Measurements from ENCODE around the gene TVP23A. TPM values are rescaled to one million over a fixed set of nuclear protein-coding genes. Genes with fewer than 3 reads are reported as not detected.
A peak's percentile ranks its signal among the peaks of the same experiment; 100 is the strongest.
"Not testable (repeated sequence)": the region's sequence is repeated elsewhere in the genome, so short reads cannot be mapped to it uniquely, and the experiment has no call there.

Gene TVP23A
- total RNA-seq, 2 donors from 2014 or later: 2.1 to 3.7 TPM

- no peak for DNase-seq (ENCODE audit: low spot score)
- intact Hi-C loops (cut with DNase I): no loop called here
Observed at GRCh38 chr16:10838621-10839278, 20.2 kb upstream of the TVP23A start.

DNA sequence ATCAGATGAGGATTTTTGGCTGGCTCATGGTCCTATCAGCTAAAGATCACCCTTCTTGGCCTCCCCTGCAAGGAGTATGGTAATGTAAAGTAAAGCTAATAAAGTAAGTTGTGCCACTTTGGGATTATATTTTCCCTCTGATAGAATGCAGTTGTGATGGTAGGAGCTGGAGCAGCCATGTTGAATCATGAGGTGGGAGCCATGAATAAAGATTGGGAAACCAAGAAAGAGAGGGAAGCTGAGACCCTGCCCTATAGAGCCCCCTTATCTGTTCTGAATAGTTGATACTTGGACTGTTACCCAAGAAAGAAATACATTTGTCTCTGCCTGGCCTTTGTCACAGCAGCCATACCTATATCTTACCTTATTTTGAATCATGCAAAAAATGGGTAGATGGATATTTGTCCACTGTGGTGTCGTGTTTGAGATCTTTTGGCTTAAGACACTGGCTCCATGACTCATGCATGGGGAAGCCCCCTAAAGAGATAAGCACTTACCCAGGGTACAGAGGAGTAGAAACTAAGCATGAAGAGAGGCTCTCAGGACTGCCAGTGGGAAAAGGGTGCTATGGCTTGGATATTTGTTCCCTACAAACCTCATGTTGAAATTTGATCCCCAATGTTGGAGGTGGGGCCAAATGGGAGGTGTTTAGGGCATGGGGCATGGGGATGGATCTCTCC lies 17.7 kb upstream of the TVP23A start:
- intact Hi-C loops (cut with DNase I): no loop called here
- no peak for DNase-seq (ENCODE audit: low spot score)

DNA sequence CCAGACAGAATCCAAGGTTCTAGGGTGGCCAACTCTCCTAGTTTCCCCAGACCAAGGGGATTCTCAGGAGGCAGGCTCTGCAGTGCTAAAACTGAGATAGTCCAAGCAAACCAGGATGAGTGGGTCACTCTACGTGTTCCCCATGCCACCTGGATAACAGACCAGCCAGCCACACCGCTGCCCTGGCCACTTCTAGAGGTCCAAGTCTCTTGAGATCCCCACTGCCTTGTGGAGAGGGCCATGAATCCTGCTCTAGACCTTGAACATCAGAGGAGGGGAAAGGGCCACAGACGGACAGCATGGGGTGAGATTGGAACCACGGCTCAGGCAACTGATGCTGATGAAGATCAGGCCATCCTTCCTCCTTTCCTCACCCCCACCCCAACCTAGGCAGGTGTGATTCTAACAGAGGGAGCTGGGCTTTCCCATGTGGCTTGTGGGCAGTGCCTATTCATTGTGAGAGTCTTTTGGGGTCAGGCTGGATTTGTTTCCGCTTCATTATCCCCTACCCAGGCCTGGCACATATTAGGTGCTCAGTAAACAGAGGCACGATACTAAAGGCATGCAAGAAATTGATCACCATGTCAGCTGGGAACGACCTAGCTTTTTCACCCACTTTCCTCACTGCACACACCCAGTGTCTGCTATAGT lies 16.8 kb upstream of the TVP23A start:
- intact Hi-C loops (cut with DNase I): no loop called here
- DNase-seq (ENCODE audit: low spot score): no peak

DNA sequence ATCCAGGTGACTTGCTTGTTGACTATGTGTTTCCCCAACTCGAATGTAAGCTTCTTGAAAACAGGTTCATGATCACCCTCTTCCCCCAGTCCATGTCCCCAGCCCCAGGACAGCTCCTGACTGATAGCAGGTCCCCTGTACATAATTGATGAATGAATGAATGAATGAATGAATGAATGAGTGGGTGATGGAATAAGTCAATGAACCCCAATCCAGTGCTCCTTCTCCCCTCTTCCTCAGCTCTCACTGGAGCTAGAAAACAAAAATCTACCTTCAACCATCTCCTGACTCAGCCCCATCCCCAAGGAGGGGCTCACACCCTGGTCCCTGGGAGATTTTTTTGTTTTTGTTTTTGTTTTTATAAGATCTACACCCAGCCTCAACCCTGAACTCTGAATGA lies 16.2 kb upstream of the TVP23A start:
- no peak for DNase-seq (ENCODE audit: low spot score)
- intact Hi-C loops (cut with DNase I): no loop called here

- intact Hi-C loops (cut with DNase I): no loop called here
- DNase-seq (ENCODE audit: low spot score): no peak
Observed at GRCh38 chr16:10834130-10834529, 15.5 kb upstream of the TVP23A start.

DNA sequence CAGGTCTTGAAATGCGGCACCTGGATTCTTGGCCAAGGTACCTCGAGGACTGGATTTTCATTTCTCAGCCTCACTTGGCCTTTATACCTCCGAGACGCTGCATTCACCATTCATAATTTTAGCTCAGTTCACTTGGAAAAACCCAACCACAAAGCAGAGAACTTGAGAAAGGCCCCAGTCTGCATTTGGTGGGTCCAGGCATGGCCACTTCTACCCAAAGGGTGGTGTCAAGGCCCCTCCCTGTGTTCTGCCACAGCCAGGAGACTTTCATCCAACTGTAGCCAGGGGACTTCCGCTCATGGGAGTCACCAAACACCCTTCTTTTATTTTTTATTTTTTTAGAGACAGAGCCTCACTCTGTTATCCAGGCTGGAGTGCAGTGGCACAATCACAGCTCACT lies 14.7 kb upstream of the TVP23A start:
- DNase-seq (ENCODE audit: low spot score): no peak
- intact Hi-C loops (cut with DNase I): no loop called here

- intact Hi-C loops (cut with DNase I): no loop called here
- DNase-seq (ENCODE audit: low spot score): no peak
Observed at GRCh38 chr16:10831894-10832886, 13.6 kb upstream of the TVP23A start.

- intact Hi-C loops (cut with DNase I); DNase-seq (ENCODE audit: low spot score): not testable (repeated sequence)
Observed at GRCh38 chr16:10830240-10830639, 11.6 kb upstream of the TVP23A start.

DNA sequence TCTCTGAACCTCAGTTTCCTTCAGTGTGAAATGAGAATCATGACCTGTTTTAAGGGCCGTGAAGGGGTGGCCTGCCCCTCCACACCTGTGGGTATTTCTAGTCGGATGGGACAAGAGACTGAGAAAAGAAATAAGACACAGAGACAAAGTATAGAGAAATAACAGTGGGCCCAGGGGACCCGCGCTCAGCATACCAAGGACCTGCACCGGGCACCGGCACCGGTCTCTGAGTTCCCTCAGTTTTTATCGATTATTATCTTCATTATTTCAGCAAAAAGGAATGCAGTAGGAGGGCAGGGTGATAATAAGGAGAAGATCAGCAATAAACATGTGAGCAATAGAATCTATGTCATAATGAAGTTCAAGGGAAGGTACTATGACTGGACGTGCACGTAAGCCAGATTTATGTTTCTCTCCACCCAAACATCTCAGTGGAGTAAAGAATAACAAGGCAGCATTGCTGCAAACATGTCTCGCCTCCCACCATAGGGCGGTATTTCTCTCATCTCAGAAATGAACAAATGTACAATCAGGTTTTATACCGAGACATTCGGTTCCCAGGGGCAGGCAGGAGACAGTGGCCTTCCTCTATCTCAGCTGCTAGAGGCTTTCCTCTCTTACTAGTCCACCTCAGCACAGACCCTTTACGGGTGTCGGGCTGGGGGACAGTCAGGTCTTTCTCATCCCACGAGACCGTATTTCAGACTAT lies 10.9 kb upstream of the TVP23A start:
- DNase-seq (ENCODE audit: low spot score): not testable (repeated sequence)
- intact Hi-C loops (cut with DNase I): loop anchor here in 1 of 2 donors (10.0 kb wide), 1 partner anchor 85 kb away; the partner anchor contains the start of gene NUBP1

- intact Hi-C loops (cut with DNase I): loop anchor here in 1 of 2 donors (10.0 kb wide), 1 partner anchor 84 kb away; the partner anchor contains the start of gene NUBP1
- DNase-seq (ENCODE audit: low spot score): peak; percentile 98
Observed at GRCh38 chr16:10828851-10829366, 10.3 kb upstream of the TVP23A start.

DNA sequence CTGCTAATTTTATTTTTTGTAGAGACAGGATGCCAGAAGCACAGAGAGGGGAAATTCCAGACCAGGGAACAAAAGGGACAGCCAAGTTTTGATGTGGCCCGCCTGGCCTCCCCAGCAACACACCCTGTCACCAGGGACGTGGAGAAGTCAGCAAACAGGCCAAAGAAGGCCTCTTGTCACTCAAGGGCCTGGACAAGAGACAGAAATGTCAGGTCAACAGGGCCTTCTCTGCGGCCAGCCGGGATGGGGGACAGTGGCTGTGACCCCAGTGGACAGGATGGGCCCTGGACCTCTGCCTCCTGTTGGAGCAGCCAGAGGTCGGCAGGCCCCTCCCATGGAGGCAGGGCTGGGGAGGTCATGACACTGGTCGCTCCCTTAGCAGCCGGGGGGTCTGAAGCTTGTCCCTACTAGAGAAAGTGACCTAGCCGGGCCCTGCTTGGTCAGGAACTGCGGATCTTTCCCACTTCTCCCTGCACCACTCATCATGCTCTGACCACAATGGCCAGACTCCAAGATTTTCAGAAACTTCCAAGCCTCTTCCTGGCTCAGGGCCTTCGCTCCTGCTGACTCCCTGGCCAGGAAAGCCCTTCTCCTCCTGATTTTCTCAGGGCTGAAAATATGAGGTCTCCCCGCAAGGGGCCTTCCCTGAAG lies 9.2 kb upstream of the TVP23A start:
- peak; percentile 95 for DNase-seq (ENCODE audit: low spot score)

DNA sequence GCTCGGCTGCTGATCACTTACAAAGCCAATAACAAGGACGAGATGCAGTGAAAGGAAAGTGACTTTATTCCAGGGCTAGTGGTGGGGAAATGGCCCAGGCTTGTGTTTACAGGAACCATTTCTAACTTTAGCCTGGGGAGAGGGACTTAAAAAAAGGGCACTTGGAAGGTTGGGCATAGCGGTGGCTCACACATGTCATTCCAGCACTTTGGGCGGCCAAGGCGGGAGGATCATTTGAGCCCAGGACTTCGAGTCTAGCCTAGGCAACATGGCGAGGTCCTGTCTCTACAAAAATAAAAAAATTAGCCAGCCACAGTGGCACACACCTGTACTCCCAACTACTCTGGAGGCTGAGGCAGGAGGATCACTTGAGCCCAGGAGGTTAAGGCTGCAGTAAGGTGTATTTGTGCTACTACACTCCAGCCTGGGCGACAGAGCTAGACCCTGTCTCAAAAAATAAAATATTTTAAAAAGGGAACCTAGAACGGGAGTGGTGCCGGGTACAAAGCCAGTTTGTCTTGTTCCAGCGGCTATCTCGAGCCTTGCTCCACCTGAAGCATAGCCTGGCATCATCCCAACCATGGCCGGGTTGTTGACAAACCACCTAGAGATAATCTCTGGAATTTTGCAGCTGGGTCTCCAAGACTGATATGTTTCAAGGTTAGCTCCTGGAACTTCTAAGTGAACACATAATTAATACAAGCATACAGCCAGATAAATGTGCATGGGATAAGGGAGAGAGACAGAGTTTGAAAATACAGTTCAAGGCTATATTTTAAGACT lies 5.7 kb upstream of the TVP23A start:
- intact Hi-C loops (cut with DNase I): loop anchor here in 1 of 2 donors (10.0 kb wide), 1 partner anchor 80 kb away; the partner anchor contains the start of gene NUBP1
- DNase-seq (ENCODE audit: low spot score): no peak

More for the DNA sequence above, 9.2 kb upstream of the TVP23A start:
- intact Hi-C loops (cut with DNase I): loop anchor here in 1 of 2 donors (10.0 kb wide), 1 partner anchor 83 kb away; the partner anchor contains the start of gene NUBP1

- intact Hi-C loops (cut with DNase I): loop anchor here in 1 of 2 donors (10.0 kb wide), 1 partner anchor 78 kb away; the partner anchor contains the start of gene NUBP1
- DNase-seq (ENCODE audit: low spot score): no peak
Observed at GRCh38 chr16:10822702-10823101, 4.1 kb upstream of the TVP23A start.

DNA sequence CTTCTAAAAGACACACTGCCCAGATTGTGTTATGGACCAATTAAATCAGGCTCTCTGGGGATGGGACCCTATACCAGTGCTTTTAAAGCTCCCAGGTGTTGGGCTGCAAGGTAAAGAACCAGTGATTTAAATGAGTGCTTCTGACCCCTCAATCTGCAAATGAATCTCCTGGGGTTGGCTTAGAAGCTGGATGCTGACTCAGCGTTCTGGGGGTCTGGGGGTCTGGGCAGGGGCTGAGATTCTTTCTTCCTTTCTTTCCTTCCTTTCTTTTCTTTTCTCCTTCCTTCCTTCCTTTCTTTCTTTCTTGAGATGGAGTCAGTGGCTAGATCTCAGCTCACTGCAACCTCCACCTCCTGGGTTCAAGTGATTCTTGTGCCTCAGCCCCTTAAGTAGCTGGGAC lies 2.0 kb upstream of the TVP23A start:
- intact Hi-C loops (cut with DNase I): loop anchor here in 1 of 2 donors (10.0 kb wide), 1 partner anchor 76 kb away; the partner anchor contains the start of gene NUBP1
- DNase-seq (ENCODE audit: low spot score): no peak

DNA sequence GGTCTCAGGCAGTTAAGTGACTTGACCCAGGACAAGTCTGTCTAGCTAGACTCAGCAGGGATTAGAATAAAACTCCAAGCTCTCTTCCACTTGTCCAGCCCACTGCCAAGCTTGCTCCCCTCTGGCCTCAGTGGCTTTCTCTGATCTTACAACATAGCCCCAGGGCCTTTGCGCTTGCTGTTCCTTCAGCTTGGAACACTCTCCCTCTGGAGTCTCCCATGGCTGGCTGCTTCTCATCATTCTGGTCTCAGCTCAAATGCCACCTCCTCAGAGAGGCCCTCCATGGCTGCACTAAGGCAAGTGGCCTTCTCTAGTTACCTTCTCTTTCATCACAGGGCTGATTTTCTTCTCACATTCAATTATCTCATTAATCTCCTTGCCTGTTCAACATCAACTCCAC lies 1.1 kb downstream of the TVP23A start:
- DNase-seq (ENCODE audit: low spot score): no peak

DNA sequence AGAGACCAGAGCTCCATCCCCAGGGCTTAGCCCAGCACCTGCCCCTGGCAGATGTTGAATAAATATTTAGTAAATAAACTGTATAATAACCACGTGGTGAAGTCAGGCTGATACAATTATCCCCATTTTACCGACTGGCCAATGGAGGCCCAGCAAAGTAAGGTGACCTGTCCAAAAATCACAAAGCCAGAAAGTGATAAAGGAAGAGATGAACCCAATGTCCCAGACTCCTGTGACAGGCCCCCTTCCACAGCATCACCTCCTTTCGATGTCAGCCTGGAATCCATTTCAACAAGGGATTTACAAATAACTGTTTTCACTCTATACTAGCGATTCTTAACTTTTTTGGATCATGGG lies 5.5 kb downstream of the TVP23A start:
- intact Hi-C loops (cut with DNase I): no loop called here
- DNase-seq (ENCODE audit: low spot score): peak; percentile 18

More for the DNA sequence above, 1.1 kb downstream of the TVP23A start:
- intact Hi-C loops (cut with DNase I): loop anchor here in 1 of 2 donors (5.0 kb wide), 1 partner anchor 50 kb away; no protein-coding TSS in a partner anchor

Measured in posterior vena cava (tissue), 2 donors.